Panc1 (cell line): ENCODE measurements around the gene RASAL1. TPM values are rescaled to one million over a fixed set of nuclear protein-coding genes. Genes with fewer than 3 reads are reported as not detected.

Experiments
- ATAC-seq: fragments of 200-7000 bp; cut with Tn5 transposase; 2 replicates; pipeline ENCODE4 v1.9.1; 2020; ENCODE audit warnings: mild to moderate bottlenecking, moderate library complexity
- BruUV-seq: library from RNA; stranded (reverse); fragments of 400-500 nt; replicated peaks from 2 replicates; lab custom pipeline; 2021; lab: Mats Ljungman, UMichigan
- CTCF ChIA-PET: fragments of 300-600 bp; sonication (Branson Sonifier 250); formaldehyde crosslinking; loops from one replicate; lab custom pipeline; 2022; ENCODE audit warnings: antibody characterized with exemption; lab: Charles Lee
- POLR2A ChIA-PET: fragments of 300-600 bp; sonication (Branson Sonifier 250); formaldehyde crosslinking; loops from one replicate; lab custom pipeline; 2022; ENCODE audit warnings: antibody characterized with exemption; lab: Charles Lee
- DNase-seq: peaks from one replicate; pipeline ENCODE4 v3.0.0-alpha.2; 2010; ENCODE audit warnings: low read depth, low spot score
- H3K27ac ChIP-seq: 2 replicates; pipeline ENCODE4 v1.5.1; 2011; ENCODE audit warnings: mild to moderate bottlenecking, low read length, inconsistent platforms
- H3K27me3 ChIP-seq: fragments of 200-500 bp; sonication (Bioruptor generic); 2 replicates; pipeline ENCODE4 v1.6.0; 2014; ENCODE audit warnings: low read length, inconsistent platforms; ENCODE audit not compliant: control insufficient read depth, insufficient read depth
- H3K36me3 ChIP-seq: fragments of 200-500 bp; sonication (Bioruptor generic); 2 replicates; pipeline ENCODE4 v1.5.1; 2014; ENCODE audit warnings: inconsistent platforms, mild to moderate bottlenecking, low read length, moderate library complexity; ENCODE audit not compliant: control insufficient read depth, insufficient read depth
- H3K4me1 ChIP-seq: 2 replicates; pipeline ENCODE4 v1.5.1; 2011; ENCODE audit warnings: inconsistent platforms, mild to moderate bottlenecking, low read length, moderate library complexity; ENCODE audit not compliant: control insufficient read depth, insufficient read depth
- H3K4me3 ChIP-seq, 2 experiments: 2 replicates each; pipeline ENCODE4 v1.5.1; 2011 to 2012; ENCODE audit warnings: low read depth in 2 of 2, low read length in 2 of 2, mild to moderate bottlenecking in 2 of 2, inconsistent platforms in 1 of 2, moderate library complexity in 1 of 2
- H3K9me3 ChIP-seq: fragments of 200-500 bp; sonication (Bioruptor generic); 2 replicates; pipeline ENCODE4 v1.5.1; 2014; ENCODE audit warnings: low read depth, mild to moderate bottlenecking, inconsistent platforms, low read length, moderate library complexity; ENCODE audit not compliant: control insufficient read depth, insufficient read depth
- POLR2AphosphoS5 ChIP-seq: IDR thresholded peaks from 2 replicates; pipeline ENCODE4 v1.6.1; 2012; ENCODE audit warnings: mild to moderate bottlenecking, low read depth, low read length, moderate library complexity
- REST ChIP-seq, 2 experiments: IDR thresholded peaks; 2 replicates each; pipeline ENCODE4 v1.6.1; 2011 to 2012; ENCODE audit warnings: low read depth in 2 of 2, control low read depth in 1 of 2, low read length in 1 of 2, mild to moderate bottlenecking in 1 of 2, moderate library complexity in 1 of 2; ENCODE audit not compliant: insufficient read depth in 1 of 2
- SIN3A ChIP-seq: IDR thresholded peaks from 2 replicates; pipeline ENCODE4 v1.6.1; 2012; ENCODE audit warnings: low read depth, mild to moderate bottlenecking, low read length, moderate library complexity, borderline replicate concordance; ENCODE audit not compliant: insufficient read depth
- TCF7L2 ChIP-seq: IDR thresholded peaks from 2 replicates; pipeline ENCODE4 v1.6.1; 2011; ENCODE audit warnings: mild to moderate bottlenecking, low read depth, low read length, inconsistent platforms
- in situ Hi-C: cut with HindIII; loops from 2 replicates; pipeline ENCODE4 v1.10.0; 2016; ENCODE audit warnings: low sequenced_read_pairs, low pct_unique_long_range_greater_than_20kb
- intact Hi-C: fragments of 100-400 bp; cut with micrococcal nuclease; formaldehyde crosslinking; loops from one replicate; pipeline ENCODE4 v1.10.0; 2022; ENCODE audit not compliant: unreplicated experiment
- total RNA-seq: library from RNA; stranded (reverse); gene quantifications from one replicate; pipeline ENCODE4 v1.2.1, GENCODE V29; 2021; ENCODE audit not compliant: unreplicated experiment
- TF ChIP-seq, protein P1 (sequence below): fragments of 450-650 bp; IDR thresholded peaks from 2 replicates; pipeline ENCODE4 v1.5.1; 2017; ENCODE audit warnings: mild to moderate bottlenecking

Gene RASAL1
- total RNA-seq, 1 experiment from 2014 or later = 0.28 TPM

DNA sequence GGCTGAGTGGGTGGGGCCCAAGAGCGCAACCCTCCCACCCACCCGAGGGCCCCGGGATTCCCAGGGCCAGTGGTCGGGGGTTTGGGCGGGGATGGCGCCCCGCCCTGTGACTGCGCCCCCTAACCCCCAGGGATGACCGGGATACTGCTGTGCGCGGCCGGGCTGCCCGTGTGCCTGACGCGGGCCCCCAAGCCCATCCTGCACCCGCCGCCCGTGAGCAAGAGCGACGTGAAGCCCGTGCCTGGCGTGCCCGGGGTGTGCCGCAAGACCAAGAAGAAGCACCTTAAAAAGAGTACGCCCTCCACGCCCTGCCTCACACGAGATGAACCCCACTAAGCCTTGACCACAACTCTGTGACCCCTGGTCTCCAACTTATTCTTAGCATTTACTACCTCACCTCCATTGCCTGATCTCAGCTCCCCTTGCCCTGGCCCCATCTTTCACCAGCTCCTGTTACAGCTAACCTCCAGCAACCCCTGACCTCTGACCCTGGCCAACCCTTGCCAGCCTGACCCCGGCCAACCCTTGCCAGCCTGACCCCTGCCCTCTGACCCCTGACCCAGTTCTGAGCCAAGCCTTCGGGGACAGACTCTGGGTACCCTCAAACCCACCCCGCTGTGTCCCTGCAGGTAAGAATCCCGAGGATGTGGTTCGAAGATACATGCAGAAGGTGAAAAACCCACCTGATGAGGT lies 42.0 kb downstream of the RASAL1 start:
- Histone ChIP-seq H3K27ac (no peak overlapping the region), H3K27me3 (peaks cover 8% of the 10 kb centered on the region; the same call in 1 of the 2 replicates), H3K9me3 (no peaks in the 10 kb centered on the region), H3K4me3 (no peak overlapping the region), H3K4me1 (peaks cover 1% of the 10 kb centered on the region; the same call in 1 of the 2 replicates), H3K36me3 (no peaks in the 10 kb centered on the region)
- intact Hi-C loops (no loop called here), in situ Hi-C loops (no loop called here)
- ATAC-seq (peak; percentile 4; the same call in 1 of the 2 replicates), DNase-seq (no peak)
- ChIA-PET POLR2A (no interaction called here), CTCF (no interaction called here)
- BruUV-seq = no TSS peak
- TF ChIP-seq, protein P1, sequence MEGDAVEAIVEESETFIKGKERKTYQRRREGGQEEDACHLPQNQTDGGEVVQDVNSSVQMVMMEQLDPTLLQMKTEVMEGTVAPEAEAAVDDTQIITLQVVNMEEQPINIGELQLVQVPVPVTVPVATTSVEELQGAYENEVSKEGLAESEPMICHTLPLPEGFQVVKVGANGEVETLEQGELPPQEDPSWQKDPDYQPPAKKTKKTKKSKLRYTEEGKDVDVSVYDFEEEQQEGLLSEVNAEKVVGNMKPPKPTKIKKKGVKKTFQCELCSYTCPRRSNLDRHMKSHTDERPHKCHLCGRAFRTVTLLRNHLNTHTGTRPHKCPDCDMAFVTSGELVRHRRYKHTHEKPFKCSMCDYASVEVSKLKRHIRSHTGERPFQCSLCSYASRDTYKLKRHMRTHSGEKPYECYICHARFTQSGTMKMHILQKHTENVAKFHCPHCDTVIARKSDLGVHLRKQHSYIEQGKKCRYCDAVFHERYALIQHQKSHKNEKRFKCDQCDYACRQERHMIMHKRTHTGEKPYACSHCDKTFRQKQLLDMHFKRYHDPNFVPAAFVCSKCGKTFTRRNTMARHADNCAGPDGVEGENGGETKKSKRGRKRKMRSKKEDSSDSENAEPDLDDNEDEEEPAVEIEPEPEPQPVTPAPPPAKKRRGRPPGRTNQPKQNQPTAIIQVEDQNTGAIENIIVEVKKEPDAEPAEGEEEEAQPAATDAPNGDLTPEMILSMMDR = no peak
- TF ChIP-seq REST (IDR thresholded peaks at IDR 0.05; ENCODE audit: insufficient read depth in 1 of 2, low read depth in 2 of 2, low read length in 1 of 2) = no peak
- TF ChIP-seq SIN3A = no peak

- no peak overlapping the region for H3K4me3 ChIP-seq
- CTCF ChIA-PET = no interaction called here
Observed at GRCh38 chr12:113092607-113093408, 42.8 kb downstream of the RASAL1 start.

More at GRCh38 chr12:113092607-113093408, 42.8 kb downstream of the RASAL1 start:
- Histone ChIP-seq H3K36me3 (no peaks in the 10 kb centered on the region), H3K9me3 (no peaks in the 10 kb centered on the region), H3K4me1 (no peaks in the 10 kb centered on the region), H3K27ac (no peak overlapping the region), H3K27me3 (peaks cover 8% of the 10 kb centered on the region; the same call in 1 of the 2 replicates)
- ATAC-seq (peak; percentile 84), DNase-seq (no peak)
- POLR2A ChIA-PET = no interaction called here
- in situ Hi-C loops = no loop called here
- TF ChIP-seq TCF7L2 (no peak), SIN3A (no peak), POLR2AphosphoS5 (no peak), REST (IDR thresholded peaks at IDR 0.05; ENCODE audit: insufficient read depth in 1 of 2, low read depth in 2 of 2, low read length in 1 of 2) (no peak)
- TF ChIP-seq, protein P1 = no peak; the same call in 1 of the 2 replicates
- intact Hi-C loops = no loop called here
- BruUV-seq = no TSS peak
